Amygdala (tissue), 56 donors: ENCODE data around the gene HM13.
"Not testable (repeated sequence)": the region's sequence is repeated elsewhere in the genome, so short reads cannot be mapped to it uniquely, and the experiment has no call there.

ENCODE experiments used
- DNase-seq, 56 donors: peaks; one replicate each; lab custom pipeline; 2025; lab: John Stamatoyannopoulos, UW

The HM13 gene

DNA sequence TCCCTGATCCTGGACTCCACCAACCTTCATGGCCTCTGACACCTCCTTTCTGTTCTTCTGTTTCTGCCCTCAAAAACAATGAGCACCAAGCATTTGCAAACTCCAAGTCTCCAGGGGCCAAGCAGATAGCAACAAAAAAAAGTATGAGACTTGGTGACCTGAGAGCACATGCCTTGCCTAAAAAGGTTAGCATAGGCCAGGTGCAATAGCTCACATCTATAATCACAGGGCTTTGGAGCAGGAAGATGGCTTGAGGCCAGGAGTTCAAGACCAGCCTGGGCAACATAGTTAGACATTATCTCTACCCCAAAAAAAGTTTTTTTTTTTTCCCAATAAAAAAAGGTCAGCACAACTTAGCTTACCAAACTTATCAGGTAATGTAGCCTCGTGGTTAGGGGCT lies 13.7 kb upstream of the HM13 start:
- DNase-seq: no peak

DNA sequence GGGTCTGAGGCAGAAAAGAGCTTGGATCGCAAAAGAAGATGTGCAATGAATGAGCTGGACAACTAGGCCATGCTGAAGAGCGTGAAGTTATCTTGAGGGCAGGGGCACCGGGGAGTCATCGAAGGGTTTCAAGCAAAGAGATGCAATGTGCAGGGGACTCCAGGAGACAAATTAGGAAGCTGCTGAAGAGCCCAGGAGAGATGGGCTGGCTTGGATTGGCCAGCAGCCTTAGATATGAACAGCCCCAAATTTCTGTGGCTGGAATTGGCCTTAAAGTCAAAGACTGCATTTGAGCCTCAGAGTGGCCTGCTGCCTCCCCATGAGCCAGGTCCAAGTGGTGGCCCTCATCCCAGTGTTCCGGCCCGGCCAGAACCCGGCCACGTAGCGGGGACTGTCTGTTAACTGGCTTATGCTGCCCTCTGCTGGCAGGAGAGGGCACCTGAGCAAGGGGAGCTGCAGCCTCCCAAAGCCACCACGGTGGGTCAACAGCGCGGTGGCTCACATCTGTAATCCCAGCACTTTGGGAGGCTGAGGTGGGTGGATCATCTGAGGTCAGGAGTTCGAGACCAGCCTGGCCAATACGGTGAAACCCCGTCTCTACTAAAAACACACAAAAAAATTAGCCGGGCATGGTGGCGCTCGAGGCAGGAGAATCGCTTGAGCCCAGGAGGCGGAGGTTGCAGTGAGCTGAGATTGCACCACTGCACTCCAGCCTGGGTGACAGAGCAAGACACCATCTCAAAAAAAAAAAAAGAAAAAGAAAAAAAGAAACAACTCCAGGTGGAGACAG lies 11.2 kb upstream of the HM13 start:
- peak in 53 of 56 donors; percentile 1 to 84 (median 44) for DNase-seq

- no peak for DNase-seq
These were observed 8.3 kb upstream of the HM13 start for GRCh38 chr20:31505903-31506302.

GRCh38 chr20:31508517-31509244 lies 5.6 kb upstream of the HM13 start:
- no peak for DNase-seq

DNA sequence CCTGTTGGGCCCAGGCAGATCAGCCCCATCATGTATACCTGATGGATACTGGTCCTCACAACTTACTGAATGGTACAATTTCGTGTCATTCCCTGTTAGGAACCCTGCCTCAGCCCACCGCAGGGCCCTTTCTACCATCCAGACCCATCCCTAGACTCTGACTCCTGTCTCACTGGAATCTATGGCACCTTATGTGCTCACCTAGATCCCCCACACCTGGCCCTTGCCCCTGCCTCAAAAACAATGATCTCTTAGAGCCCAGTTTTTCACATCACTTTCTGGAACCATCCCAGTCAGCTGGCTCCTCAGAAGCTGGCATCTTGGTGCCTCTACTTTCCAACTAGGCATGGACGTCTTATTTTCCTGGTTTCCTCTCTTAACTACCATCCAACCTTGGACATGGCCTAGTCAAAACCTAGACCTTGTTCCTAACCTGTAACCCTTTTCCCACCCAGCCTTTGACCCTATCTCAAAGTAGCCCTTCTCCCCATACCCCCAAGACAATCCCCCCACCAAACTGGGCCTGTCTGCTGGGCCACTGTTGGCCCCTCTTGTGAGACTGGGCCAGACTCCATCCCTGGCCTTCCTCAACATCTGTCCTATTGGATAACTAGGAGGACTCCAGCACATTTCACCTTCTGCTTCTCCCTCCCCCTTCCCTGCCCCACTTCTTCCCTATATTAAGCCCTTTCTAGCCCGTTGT lies 981 bp downstream of the HM13 start:
- DNase-seq: no peak

DNA sequence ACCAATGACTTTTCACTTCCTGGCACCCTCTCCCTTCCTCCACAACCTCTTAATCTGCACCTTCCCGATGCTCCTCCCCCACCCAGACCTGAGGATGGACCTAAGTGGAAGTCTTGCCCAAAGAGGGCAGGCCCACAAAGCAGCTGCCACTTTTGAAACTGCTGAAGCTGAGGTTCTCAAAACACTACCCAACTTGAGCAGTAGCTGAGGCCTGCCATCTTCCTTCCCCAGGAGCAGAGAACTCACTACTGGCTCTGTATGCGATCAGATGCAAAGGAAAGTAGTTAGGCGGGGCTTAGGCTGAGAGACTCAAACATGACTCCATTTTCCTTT lies 1.5 kb downstream of the HM13 start:
- no peak for DNase-seq

- no peak for DNase-seq
These were observed 1.9 kb downstream of the HM13 start for GRCh38 chr20:31516166-31516565.

- DNase-seq: no peak
These were observed 2.4 kb downstream of the HM13 start for GRCh38 chr20:31516651-31517050.

GRCh38 chr20:31517373-31517772 lies 3.1 kb downstream of the HM13 start:
- DNase-seq: peak in 1 of 56 donors; percentile 12

- DNase-seq: not testable (repeated sequence)
These were observed 7.0 kb downstream of the HM13 start for GRCh38 chr20:31521267-31521666.

- DNase-seq: no peak
These were observed 8.5 kb downstream of the HM13 start for GRCh38 chr20:31522731-31523130.

- DNase-seq: peak in 13 of 56 donors; percentile 3 to 29 (median 7)
These were observed 9.4 kb downstream of the HM13 start for GRCh38 chr20:31523361-31524283.

DNA sequence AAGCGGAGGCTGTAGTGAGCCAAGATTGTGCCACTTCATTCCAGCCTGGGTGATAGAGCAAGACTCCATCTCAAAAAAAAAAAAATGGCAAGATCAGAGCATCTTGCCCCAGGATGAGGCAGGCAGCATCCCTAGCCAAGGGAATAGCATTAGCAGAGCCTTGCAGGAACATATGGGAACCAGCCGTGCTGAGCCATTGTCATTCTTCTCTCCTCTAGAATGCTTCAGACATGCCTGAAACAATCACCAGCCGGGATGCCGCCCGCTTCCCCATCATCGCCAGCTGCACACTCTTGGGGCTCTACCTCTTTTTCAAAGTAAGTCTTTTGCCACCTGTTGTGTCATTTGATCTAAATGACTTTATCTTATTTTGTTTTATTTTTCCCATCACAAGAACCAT lies 13.0 kb downstream of the HM13 start:
- no peak for DNase-seq

DNA sequence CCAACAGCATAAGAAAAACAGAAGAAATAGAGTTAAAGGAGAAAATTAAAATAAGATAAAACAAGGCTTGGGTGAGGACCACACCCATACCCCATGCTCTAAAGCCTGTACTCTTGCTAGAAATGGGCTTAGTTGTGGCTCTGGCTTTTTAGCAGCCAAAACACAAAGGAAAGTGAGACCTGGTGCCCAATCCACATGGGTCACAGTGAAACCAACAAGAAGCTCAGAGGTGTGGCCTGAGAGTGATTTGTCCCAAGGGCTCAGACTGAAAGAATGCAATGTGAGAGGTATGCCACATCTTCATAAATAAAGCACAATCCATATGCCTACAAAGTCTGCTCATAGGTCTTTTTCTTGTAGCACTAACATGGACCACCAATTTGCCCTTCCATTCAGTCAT lies 21.1 kb downstream of the HM13 start:
- no peak for DNase-seq

DNA sequence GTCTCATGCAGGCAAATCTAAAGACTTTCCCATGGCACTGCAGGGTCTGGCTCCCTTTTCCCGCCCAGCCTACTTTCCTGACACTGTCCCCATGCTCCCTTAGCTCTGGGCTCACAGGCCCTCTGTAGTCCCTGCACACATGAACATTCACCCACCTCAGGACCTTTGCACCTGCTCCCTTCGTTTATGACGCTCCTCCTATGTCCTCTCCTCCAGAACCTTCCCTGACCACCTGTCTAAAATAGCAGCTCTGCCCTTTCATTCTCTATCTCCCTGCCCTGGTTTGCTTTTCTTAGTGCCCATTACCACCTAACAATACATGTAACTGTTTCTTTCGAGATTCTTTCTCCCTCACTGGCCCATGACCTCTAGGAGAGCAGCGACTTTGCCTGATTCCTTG lies 22.3 kb downstream of the HM13 start:
- no peak for DNase-seq

GRCh38 chr20:31537116-31537871 lies 23.1 kb downstream of the HM13 start:
- no peak for DNase-seq

DNA sequence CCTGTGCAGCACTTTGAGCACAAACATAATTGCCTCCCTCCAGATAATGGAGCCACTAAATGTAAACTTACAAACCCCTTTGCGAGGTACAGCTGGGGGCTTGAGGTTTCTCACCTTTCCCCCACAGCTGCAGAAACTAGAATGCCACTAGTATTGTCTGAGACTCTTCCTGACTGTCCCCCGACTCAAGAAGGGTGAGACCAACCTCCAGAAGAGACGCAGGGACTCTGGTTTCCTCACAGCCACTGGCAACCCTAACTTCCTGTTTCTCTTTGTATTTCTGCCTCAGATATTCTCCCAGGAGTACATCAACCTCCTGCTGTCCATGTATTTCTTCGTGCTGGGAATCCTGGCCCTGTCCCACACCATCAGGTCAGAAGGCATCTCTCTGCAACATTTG lies 23.6 kb downstream of the HM13 start:
- no peak for DNase-seq

- DNase-seq: no peak
These were observed 24.1 kb downstream of the HM13 start for GRCh38 chr20:31538326-31538725.

DNA sequence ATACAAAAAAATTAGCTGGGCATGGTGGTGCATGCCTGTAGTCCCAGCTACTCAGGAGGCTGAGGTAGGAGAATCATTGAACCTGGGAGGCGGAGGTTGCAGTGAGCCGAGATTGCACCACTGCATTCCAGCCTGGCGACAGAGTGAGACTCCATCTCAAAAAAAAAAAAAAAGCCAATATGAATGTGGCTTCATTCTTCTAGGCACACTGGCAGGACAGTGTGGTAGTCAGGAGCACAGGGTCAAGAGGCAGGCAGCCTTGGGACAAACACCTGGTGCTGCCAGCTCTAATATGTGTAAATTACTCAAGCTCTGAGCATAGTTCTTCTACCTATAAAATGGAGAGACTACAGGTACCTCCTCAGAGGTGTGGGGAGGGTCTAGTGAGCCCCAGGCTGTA lies 25.4 kb downstream of the HM13 start:
- DNase-seq: not testable (repeated sequence)

- no peak for DNase-seq
These were observed 26.2 kb downstream of the HM13 start for GRCh38 chr20:31540406-31540805.
